HG02588 (cell line): ENCODE measurements around the gene CHD2.

Source experiments
- ATAC-seq: cut with Tn5 transposase; IDR thresholded peaks from one replicate; pipeline ENCODE4 v1.9.1; 2021; ENCODE audit warnings: mild to moderate bottlenecking, moderate library complexity; ENCODE audit not compliant: unreplicated experiment

The CHD2 gene

GRCh38 chr15:92928225-92928750 lies 28.2 kb downstream of the CHD2 start:
- ATAC-seq = no peak

GRCh38 chr15:92929002-92929401 lies 28.9 kb downstream of the CHD2 start:
- no peak for ATAC-seq

- no peak for ATAC-seq
These were observed 30.0 kb downstream of the CHD2 start for GRCh38 chr15:92930054-92930621.

DNA sequence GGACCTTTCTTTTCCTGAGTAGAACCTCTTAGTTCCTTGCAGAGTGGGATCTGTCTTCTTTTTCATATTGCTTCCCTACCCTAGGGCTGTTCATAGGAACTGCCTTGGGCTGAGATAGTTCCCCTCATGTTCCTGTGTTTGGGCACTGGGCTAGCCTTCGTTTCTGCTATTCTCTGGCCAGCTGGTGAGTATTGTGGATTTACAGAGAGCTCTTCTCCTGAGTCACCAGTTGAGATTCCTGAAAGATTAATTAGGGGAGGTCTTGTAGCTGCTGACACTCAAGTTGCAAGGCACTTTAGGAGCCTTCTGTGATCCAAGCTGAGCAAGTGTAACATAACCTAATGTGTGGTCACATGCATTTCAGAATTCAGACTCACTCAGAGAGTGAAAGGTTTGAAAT lies 30.7 kb downstream of the CHD2 start:
- no peak for ATAC-seq

GRCh38 chr15:92932946-92933649 lies 33.0 kb downstream of the CHD2 start:
- ATAC-seq = no peak

GRCh38 chr15:92933831-92934230 lies 33.7 kb downstream of the CHD2 start:
- ATAC-seq = no peak

DNA sequence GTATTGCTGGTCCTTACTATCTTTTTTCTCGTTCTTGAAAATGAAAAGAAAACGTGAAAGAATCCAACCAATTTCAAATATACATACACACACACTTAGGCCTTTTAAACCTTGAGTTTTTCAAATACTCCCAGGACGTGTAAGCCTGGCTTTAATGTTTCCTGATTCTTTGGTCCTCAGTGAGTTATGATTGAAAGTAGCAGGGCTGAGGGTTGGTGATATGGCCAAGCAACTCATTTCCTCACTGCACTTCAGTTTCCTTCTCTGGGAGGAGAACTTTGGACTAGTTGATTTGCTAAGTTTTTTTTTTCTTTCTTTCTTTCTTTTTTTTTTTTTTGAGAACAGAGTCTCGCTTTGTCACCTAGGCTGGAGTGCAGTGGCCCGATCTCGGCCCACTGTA lies 34.6 kb downstream of the CHD2 start:
- no peak for ATAC-seq

GRCh38 chr15:92936138-92936537 lies 36.0 kb downstream of the CHD2 start:
- ATAC-seq = no peak

- no peak for ATAC-seq
These were observed 36.6 kb downstream of the CHD2 start for GRCh38 chr15:92936693-92937092.

GRCh38 chr15:92937901-92938300 lies 37.8 kb downstream of the CHD2 start:
- ATAC-seq = no peak

GRCh38 chr15:92938387-92938786 lies 38.3 kb downstream of the CHD2 start:
- ATAC-seq = no peak

DNA sequence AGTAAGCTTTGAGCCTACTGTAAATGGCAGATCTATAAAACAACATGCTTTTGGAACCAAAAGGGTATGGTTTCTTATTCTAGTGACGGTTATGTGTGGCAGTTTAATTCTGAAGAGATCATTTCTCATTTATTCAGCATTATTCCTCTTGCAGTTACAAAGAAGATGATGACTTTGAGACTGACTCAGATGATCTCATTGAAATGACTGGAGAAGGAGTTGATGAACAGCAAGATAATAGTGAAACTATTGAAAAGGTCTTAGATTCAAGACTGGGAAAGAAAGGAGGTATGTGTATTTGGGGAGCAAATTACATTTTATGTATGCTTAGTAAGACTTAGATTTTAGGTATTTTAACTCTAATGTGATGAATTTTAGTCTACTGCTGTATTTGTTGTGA lies 41.5 kb downstream of the CHD2 start:
- ATAC-seq = no peak

DNA sequence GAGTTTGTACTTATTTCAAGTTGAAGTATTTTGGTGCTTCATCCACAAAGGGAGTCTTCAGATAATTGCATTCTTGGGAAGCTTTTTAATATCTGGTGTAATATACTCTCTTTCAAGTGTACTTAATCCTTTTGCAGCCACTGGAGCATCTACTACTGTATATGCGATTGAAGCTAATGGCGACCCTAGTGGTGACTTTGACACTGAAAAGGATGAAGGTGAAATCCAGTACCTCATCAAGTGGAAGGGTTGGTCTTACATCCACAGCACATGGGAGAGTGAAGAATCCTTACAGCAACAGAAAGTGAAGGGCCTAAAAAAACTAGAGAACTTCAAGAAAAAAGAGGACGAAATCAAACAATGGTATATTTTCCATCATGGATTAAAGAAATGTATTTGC lies 42.6 kb downstream of the CHD2 start:
- ATAC-seq = no peak

DNA sequence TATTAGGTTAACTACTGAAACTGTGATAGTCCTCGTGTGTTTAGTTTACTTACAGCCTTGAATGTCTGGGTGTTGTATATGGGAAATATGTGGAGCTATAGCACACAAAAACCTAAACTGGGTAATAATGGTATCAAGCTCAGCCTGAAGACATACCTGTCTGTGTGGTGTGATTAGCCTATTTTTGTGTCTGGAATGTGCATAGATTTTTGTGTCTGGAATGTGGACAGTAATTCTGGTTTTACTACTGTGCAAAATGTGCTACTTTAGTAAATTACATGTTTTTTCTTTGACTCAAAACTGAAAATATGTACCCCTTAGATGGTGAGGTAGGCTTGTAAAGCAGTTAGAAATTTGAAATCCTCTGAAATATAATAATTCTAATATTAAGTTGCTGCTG lies 43.5 kb downstream of the CHD2 start:
- ATAC-seq = no peak

GRCh38 chr15:92944946-92945521 lies 44.9 kb downstream of the CHD2 start:
- no peak for ATAC-seq

DNA sequence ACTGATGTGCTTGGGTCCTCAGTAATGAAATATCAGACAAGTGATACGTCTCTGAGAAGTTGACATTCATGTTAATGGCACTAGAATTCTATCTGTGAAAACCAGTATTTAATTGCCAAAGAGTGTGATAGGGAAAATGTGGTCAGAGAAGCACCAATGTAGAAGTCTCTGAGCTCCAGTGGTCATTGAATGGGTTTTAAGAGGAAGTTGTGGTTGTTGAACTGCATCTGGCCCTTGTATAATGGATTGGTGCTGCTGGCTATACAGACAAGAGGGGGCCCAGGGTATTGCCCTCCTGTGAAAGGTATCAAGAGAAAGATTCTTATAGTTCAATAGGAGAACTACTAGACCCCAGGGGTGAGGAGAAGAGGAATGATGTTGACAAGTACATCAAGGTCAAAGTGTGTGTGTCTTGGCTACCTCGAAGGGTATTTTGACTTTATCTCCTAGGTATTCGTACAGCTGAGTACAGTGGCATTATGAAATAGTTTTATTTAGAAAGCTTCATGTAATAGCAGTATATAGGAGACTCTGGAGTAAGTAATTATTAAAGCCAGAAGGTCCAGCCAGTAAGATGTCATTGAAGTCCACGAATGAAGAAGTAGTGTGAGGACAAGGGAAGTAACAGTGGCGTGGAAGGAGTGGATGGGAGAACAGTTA lies 47.1 kb downstream of the CHD2 start:
- ATAC-seq = no peak

- no peak for ATAC-seq
These were observed 49.6 kb downstream of the CHD2 start for GRCh38 chr15:92949604-92950249.

DNA sequence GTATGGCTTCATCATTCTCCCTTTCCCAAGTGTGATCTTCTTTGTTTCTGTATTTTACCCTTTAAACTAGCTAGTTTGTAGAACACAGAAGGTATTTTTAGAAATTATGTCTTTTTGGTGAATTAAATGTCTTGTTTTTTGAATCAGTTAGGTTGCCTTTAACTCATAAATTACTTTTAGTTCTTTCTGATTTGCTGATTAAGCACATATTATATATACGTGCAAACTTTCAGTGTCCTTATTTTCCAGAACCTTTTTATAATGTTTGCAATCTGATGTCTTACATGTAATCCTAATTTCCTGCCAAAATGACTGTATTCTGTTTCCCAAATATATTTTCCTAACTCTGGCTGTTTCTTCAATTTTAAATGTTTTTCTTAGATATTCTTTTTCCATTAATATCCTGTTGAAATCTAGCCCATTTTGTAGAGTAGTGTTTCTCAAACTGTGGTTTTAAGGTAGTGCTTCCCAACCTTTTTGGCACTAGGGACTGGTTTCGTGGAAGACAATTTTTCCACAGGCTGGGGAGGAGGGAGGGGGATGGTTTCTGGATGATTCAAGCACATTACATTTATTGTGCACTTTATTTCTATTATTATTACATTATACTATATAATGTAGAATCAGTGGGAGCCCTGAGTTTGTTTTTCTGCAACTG lies 51.8 kb downstream of the CHD2 start:
- ATAC-seq = no peak

DNA sequence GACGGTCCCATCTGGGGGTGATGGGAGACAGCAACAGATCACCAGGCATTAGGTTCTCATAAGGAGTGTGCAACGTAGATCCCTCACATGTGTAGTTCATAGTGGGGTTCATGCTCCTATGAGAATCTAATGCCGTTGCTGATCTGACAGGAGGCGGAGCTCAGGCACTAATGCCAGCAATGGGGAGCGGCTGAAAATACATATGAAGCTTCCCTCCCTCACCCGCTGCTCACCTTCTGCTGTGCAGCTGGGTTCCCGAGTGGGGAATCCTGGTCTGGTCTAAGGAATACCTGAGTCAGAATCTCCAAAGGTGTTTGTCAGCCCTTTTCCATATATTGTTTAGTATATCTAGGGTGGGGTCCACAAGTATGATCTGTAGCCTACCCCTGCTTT lies 52.3 kb downstream of the CHD2 start:
- ATAC-seq = no peak

DNA sequence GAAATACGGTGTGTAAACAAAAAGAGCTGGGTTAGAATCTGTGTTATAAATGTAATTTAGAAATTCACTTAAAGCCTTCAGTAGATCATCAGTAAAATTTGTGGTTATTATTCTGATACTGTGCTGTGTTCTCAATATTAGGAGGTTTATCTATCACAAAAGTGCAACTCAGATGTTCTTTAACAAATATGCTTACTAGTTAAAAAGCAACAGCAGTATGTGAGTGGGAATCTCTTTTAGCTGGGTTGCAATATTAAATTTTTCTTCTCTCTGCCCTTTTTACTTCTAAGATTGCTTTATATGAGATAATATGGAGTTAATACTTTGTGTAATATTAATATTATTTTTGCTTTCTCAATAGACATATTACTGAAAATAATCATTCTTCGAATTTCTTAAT lies 53.4 kb downstream of the CHD2 start:
- no peak for ATAC-seq

DNA sequence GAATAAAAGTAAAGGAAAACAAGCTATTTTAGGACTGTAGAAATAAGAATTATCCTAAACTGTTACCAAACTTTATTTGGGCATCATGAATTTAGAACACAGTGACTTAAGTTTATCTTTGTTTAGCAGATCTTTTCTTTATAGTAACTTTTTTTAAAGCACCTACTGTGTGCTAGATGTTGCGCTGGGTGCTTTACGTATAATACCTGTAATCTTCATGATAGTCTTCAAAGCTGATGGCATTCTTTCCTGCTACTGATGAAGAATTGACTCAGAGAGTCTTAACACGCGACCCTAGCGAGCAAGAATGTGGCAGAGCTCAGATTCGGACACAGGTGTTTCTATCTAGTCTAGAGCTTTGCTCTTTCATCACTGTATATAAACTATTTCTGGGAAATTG lies 53.9 kb downstream of the CHD2 start:
- no peak for ATAC-seq
